NCI-H526 treated with DMSO at 0.1 percent for 48 hours (cell line): ENCODE results near the gene SWAP70.
"Not testable (repeated sequence)": the region's sequence is repeated elsewhere in the genome, so short reads cannot be mapped to it uniquely, and the experiment has no call there.

Source experiments
- DNase-seq: peaks from one replicate; lab custom pipeline; 2025; lab: John Stamatoyannopoulos, UW

The SWAP70 gene

DNA sequence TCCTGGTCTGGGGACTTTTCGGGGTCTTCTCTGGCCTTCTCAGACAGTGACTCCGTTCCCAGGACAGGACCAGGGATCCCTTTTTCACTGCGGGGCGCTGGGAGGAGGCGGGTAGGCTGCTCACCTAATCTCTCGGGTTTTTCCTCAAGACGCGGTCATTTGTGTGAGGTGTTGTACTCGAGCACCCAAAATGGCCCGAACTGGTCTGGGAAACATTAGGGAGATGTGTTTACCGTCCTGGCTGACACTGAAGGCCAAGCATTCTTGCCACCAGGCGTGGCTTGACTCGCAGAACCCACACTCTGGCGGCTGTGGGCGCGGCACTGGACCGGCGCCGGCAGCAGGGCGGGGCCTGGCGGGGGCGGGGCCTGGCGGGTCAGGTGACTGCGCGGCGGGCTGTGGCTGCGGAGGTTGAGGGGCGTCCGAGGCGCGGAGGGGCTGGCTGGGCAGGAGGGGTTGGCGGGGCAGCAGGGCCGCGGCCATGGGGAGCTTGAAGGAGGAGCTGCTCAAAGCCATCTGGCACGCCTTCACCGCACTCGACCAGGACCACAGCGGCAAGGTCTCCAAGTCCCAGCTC, at the start of gene SWAP70:
Gene SWAP70, plus strand, starts transcription at position 379 of the 577 bp plus-strand sequence. Its CDS starts 103 bp downstream, at position 482.
- peak; percentile 38 for DNase-seq

GRCh38 chr11:9615031-9615451, 48.8 kb upstream of the SWAP70 start:
- DNase-seq: peak; percentile 43

GRCh38 chr11:9616042-9616675, 47.7 kb upstream of the SWAP70 start:
- DNase-seq: no peak

- DNase-seq: no peak
These were observed 47.0 kb upstream of the SWAP70 start for GRCh38 chr11:9616858-9617257.

GRCh38 chr11:9617940-9618339, 45.9 kb upstream of the SWAP70 start:
- no peak for DNase-seq

- DNase-seq: no peak
These were observed 44.9 kb upstream of the SWAP70 start for GRCh38 chr11:9619004-9619403.

- DNase-seq: no peak
These were observed 43.9 kb upstream of the SWAP70 start for GRCh38 chr11:9619971-9620370.

DNA sequence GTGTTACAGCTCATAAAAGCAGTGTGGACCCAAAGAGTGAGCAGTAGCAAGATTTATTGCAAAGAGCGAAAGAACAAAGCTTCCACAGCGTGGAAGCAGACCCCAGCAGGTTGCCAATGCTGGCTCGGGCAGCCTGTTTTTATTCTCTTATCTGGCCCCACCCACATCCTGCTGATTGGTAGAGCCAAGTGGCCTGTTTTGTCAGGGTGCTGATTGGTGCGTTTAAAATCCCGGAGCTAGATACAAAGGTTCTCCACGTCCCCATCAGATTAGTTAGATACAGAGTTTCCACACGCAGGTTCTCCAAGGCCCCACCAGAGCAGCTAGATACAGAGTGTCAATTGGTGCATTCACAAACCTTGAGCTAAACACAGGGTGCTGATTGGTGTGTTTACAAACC, 41.5 kb upstream of the SWAP70 start:
- DNase-seq: not testable (repeated sequence)

GRCh38 chr11:9623053-9623452, 40.8 kb upstream of the SWAP70 start:
- not testable (repeated sequence) for DNase-seq

GRCh38 chr11:9624448-9624847, 39.4 kb upstream of the SWAP70 start:
- DNase-seq: no peak

- no peak for DNase-seq
These were observed 38.7 kb upstream of the SWAP70 start for GRCh38 chr11:9625162-9625561.

GRCh38 chr11:9625728-9626127, 38.1 kb upstream of the SWAP70 start:
- no peak for DNase-seq

DNA sequence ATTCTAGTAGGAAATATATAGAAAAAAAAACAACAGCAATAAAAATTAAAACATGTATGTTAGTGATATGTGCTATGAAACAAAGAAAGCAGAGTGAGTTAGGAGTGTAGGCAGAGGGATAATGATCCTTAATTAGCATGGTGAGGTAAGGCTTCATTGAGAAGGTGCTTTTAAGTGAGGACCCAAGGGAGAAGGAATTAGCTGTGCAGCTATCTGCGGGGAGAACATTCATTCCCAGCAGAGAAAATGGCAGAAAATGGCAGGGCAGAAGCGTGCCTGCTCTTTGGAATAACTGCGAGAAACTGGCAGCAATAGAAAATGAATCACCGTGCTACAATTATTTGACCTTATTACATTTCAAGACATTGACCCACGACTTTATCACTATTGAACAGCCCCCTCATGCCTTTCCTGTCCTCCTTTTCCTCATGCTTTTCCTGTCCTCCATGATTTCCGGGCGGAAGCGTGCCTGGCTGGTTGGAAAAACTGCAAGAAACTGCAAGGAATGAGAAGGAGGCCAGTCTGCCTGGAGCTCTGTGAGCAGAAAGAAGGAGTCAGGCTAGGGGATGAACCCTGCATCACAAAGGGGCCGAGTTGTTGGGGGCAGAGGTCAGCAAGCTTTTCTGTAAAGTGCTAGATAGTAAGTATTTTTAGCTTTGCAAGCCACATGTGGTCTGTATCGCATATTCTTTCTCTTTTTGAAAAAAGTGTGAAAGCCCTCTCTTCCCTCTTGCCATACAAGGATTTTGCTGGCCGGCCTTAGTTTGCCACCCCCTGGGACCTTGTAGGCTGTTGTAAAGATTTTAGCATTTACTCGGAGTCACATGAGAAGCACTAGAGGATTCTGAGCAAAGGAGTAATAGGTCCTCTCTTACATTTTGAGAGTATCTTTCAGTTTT, 37.1 kb upstream of the SWAP70 start:
- DNase-seq: no peak

DNA sequence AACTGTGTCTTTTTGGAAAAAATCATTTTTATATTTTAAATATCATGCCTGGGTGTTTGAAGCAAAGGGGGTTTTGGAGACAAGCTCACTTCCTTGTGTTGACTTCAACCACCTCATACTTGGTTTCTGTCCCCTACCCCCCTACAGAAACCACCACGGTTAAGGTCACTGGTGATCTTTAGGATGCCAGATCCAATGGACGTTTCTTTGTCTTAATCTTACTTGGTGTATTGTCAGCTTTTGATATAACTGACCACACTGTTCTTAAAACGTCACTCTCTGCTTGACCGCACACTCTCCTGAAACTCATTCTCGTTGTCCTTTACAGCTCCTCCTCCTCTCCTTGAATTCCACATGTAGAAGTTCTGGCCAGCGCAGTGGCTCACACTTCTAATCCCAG, 34.8 kb upstream of the SWAP70 start:
- DNase-seq: no peak

GRCh38 chr11:9633679-9634078, 30.2 kb upstream of the SWAP70 start:
- no peak for DNase-seq

DNA sequence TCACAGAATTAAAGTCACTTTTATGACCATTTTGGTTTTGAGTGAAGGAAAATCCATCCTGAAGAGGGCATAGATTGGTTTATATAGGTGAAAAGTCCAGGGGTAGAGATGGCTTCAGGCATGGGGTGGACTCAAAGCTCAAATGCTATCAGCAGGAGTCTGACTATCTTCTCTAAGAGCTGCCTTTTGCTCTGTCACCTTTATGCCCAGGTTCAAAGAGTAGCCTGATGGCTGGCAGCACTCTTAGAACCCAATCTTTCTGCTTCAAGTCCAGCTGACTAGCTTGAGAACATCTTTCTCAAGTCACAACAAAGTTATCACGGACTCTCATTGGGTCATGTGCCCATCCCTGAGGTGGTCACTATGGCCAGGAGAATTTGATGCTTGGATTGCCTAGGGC, 27.2 kb upstream of the SWAP70 start:
- no peak for DNase-seq

DNA sequence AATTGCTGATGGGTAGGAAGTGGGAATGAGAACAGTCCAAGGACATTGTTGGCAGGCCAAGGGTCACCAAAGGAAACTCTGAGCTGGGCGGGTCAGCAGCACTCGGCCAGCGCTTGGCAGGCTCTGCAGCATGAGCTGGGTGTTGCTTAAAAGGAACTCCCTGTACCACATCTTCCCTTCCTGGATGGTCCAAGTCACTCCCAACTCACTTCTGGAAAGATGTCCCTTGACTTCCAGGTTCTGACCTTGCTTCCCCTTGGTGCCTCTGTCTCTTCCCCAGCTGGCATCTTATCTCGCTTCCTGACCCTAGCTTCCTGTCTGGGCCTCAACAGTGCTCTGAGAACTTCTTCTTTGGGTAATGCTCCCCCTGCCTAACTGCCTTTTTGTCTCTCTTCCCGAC, 24.8 kb upstream of the SWAP70 start:
- DNase-seq: no peak

GRCh38 chr11:9639985-9640384, 23.9 kb upstream of the SWAP70 start:
- DNase-seq: no peak

DNA sequence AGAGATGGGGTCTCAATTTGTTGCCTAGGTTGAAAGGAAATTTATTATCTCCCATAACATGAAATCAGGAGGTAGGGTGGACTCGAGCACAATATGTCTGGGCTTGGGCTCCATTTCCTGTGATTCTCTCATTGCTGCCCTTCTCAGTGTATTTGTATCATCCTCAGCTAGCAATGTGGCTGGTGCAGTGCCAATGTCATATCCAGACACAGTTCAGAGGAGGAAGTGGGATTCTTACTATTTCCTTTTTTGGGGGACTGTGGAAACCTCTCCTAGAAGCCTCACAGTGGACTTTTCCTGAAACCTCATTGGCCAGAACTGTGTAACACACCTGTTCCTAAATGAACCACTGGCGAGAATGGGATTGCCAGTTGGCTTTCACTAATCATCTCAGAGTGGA, 21.0 kb upstream of the SWAP70 start:
- DNase-seq: no peak

- no peak for DNase-seq
These were observed 20.1 kb upstream of the SWAP70 start for GRCh38 chr11:9643751-9644150.

DNA sequence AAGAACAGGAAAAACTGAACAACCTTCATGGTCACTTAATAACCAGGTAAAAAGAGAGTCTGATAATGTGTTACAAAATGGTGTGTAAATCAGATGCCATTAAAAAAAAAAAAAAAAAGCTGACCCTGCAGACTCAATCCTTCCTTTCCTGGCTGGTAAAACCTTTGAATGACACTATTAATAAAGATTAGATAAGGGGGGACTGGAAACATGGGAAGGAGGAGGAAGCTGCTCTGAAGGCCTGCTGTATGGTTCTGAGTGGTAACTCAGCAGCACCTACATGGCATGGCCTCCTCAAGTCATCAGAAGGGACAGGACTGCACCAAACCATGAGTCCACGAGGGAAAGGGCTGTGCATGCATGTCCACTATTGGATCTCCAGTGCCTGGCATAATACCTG, 18.0 kb upstream of the SWAP70 start:
- no peak for DNase-seq

DNA sequence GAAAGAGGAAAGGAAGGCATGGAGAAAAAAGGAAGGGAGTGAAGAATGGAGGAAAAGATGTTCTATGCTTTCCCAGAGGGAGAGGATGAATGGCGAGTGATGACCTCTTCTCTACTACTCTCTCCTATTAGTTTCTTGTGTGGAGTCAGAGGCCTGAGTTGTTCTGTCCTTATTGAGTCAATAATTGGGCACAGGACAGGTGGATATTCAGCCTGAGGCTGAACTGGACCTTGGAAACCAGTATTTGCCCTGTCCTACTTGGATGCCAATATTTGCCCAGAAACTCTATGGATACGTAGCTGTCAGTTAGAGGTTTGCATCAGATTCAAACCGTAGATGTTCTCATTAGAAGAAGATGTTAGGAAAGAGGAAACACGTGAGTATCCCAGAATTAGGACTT, 17.6 kb upstream of the SWAP70 start:
- no peak for DNase-seq

DNA sequence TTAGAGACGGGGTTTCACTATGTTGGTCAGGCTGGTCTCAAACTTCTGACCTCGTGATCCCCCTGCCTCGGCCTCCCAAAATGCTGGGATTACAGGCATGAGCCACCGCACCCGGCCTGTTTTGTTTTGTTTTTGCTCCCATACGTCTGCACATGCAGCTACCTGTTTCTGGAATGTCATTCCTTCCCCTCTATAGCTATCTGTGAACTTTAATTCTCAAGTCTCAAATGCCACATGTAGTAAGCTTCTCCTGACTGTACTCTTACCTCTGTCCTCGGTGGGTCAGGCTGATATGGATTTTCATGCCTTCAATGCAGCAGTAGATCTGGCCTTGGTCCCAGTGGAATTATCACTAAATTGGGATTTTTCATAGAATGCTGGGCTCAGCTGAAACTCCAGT, 12.4 kb upstream of the SWAP70 start:
- DNase-seq: no peak
